Suprapubic skin (tissue), 4 donors: ENCODE measurements around the gene PTP4A2.

Experiments used
- EP300 ChIP-seq: sonication (generic); formaldehyde crosslinking; IDR thresholded peaks from one replicate; pipeline ENCODE4 v1.6.1; 2017; ENCODE audit warnings: antibody characterized with exemption
- POLR2A ChIP-seq, 2 donors: fragments of 450-650 bp; IDR thresholded peaks; one replicate each; pipeline ENCODE4 v1.6.1; 2017; ENCODE audit warnings: antibody characterized with exemption in 2 of 2, mild to moderate bottlenecking in 2 of 2, moderate library complexity in 2 of 2
- POLR2AphosphoS5 ChIP-seq, 3 donors: sonication (generic); formaldehyde crosslinking; IDR thresholded peaks; one replicate each; pipeline ENCODE4 v1.6.1; 2017; ENCODE audit warnings: antibody characterized with exemption in 3 of 3
- TF ChIP-seq, protein P1 (sequence below), 2 donors: fragments of 200-600 bp in 1 of 2; fragments of 450-650 bp in 1 of 2; sonication (generic) in 1 of 2; IDR thresholded peaks; one replicate each; pipeline ENCODE4 v1.5.1; 2016 to 2019; ENCODE audit warnings: antibody characterized with exemption in 2 of 2, mild to moderate bottlenecking in 1 of 2, moderate library complexity in 1 of 2

DNA sequence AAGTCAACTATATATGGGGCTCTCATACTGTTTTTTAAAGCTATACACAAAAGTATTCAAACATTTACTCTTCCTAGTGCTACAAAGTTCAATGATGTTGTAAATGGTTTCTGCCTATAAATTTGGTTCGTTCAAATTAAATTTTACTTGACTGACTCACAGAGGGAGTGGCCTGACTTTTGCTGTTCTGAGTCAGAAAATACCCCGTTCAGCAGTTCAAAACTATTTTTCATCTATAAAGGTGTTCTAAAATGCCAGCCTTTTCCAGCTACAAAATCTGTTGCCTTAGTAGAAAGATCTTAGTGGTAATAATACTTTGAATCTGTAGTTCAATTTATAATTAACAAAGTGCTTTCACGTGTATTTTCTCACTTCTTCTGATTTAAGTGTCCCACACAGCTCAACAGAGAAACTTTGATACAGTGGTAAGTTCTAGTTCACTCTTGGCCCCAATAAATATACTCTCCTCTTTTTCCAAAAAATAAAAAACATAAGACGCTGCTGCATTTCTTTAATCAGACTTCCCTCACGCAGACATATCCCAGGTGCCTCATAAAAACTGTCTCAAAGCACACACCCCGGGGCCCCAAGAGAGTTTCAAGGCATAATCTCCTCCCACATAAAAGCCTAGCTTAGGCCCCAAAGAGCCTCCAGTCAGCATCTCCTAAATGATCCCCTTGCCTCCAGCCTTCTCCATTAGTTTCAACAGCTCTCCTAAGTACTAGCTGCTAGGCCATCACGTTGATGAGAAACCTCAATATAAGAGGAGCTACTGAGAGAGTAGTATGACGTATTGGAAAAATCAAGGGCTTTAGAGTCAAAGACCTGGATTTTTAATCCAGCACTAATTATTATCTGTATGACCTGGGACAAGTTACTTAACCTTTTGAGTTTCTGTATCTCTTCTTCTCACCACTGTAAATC, 3.2 kb downstream of the PTP4A2 start:
- TF ChIP-seq POLR2AphosphoS5 (IDR thresholded peaks at IDR 0.05): no peak
- TF ChIP-seq, protein P1, sequence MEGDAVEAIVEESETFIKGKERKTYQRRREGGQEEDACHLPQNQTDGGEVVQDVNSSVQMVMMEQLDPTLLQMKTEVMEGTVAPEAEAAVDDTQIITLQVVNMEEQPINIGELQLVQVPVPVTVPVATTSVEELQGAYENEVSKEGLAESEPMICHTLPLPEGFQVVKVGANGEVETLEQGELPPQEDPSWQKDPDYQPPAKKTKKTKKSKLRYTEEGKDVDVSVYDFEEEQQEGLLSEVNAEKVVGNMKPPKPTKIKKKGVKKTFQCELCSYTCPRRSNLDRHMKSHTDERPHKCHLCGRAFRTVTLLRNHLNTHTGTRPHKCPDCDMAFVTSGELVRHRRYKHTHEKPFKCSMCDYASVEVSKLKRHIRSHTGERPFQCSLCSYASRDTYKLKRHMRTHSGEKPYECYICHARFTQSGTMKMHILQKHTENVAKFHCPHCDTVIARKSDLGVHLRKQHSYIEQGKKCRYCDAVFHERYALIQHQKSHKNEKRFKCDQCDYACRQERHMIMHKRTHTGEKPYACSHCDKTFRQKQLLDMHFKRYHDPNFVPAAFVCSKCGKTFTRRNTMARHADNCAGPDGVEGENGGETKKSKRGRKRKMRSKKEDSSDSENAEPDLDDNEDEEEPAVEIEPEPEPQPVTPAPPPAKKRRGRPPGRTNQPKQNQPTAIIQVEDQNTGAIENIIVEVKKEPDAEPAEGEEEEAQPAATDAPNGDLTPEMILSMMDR (IDR thresholded peaks at IDR 0.05): no peak
- TF ChIP-seq POLR2A (IDR thresholded peaks at IDR 0.05): no peak
- no peak for TF ChIP-seq EP300
